ENCODE data around the gene RAX2.
"Not testable (repeated sequence)": the region's sequence is repeated elsewhere in the genome, so short reads cannot be mapped to it uniquely, and the experiment has no call there.

Gene RAX2

DNA sequence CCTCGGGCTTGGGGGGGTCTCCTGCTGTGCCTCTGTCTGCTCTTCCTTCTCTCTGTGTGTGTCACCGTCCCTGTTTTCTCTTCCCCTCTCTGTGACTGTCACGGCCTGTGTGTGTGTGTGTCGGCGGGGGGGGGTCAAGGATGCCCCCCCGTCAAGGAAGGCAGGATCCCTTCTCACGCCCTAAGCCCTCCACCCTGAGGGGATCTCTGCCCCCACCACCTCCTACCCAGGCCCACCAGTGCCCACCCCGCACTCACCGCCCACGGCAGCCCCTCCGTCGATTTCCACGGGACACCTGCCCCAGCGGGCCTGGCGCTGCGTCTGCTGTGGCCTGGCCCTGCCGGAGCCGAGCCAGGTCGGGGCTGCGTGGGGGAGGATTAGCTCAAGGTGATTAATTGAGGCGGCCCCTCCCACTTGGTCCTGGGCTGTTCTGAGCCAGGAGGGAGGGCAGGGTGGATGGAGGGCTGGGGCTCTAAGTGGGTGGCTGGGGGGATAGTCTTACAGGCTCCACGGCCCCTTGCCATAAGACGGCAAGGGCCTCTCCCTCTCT lies at the start of gene RAX2:
Gene RAX2, minus strand, starts transcription at position 323 of the 550 bp plus-strand sequence. CDS start 486 bp downstream, outside the sequence.
- no peak for DNase-seq

DNA sequence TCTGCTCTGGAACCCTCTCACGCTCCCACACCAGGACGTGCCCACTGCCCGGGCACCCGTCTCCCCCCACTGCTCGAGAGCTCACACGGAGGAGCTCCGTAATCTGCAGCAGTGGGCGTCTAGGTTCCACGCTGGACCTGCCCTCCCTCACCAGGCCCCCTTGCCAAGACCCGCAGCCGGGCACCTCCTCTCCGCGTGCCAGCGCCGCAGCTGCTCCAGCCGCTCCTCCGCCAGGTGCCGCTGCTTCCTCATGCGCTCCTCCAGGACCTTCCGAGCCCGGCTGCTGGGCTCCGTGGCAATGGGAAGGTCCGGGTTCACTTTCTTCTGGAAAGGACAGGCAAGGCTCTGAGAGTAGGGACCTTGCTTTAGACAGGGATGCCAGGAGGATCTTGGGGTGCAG lies 49.1 kb upstream of the RAX2 start:
- no peak for DNase-seq

DNA sequence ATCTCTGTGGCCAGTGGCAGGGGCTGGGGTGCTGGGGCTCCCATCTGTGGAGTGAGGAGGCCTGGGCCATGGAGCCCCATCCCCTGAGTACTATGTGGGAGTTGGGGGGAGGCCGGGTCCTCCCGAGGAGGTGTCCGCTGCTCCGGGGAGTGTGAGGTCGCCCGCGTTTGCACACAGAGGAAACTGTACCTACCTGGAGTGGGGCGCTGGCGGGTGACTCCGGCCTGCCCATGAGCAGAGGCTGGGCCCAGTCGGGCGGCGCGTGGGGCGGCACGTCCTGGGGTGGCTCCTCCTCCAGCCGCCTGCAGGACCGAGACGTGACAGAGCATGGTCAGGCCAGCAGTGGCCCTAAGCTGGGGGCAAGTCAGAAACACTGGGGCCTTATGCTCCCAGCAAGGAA lies 48.0 kb upstream of the RAX2 start:
- DNase-seq = no peak

DNA sequence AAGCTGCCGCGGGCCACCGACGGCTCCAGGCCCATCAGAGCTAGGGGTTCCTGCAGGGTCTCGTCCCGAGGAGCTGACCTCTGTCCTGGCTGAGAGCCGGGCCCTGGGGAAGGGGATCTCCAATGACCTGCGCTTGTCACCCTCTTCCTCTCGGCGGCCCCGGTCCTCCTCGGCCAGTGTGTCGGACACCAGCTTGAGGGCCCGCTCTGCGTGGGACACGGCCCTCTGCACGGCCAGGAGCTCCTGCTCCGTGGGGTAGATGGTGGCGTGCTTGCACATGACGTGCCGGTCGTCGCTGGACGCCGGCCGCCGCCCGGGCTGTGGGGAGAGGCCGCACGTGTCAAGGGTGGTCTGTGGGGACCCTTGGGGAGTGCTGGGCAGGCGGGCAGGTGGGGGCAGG lies 46.9 kb upstream of the RAX2 start:
- DNase-seq = no peak

DNA sequence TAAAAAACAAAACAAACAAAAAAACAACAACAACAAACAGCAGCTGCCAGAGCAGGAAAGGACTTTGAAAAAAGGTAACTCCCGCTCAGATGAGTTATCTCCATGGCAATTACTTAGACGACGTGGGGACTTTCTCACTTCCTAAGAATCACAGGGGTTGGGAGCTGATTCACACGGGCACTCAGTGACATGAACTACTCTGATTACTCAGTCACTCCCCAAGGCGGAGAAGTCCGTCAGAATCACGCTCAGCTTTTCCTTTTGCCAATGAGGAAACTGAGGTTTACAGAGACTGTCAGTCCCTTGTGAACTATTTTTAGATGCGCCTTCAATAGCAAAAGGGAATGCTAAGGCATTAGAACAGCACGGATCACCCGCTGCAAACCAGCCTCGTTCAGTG lies 46.4 kb upstream of the RAX2 start:
- DNase-seq = no peak

DNA sequence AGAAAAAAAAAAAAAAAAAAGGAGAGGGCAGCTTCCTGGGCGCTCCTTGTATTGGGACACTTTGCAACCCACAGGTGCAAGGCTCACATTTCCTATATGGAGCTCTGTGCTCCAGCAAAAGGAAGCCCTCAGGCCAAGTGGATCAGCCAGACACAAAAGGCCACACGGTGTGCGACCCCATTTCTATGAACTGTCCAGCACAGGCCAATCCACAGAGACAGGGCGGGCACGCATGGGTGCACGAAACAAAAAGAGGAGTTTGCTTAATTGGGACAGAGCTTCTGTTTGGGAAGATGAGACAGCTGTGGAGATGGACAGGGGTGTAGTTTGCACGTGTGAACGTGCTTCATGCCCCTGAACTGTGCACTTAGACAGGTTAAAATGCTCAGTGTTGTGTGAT lies 45.7 kb upstream of the RAX2 start:
- no peak for DNase-seq

DNA sequence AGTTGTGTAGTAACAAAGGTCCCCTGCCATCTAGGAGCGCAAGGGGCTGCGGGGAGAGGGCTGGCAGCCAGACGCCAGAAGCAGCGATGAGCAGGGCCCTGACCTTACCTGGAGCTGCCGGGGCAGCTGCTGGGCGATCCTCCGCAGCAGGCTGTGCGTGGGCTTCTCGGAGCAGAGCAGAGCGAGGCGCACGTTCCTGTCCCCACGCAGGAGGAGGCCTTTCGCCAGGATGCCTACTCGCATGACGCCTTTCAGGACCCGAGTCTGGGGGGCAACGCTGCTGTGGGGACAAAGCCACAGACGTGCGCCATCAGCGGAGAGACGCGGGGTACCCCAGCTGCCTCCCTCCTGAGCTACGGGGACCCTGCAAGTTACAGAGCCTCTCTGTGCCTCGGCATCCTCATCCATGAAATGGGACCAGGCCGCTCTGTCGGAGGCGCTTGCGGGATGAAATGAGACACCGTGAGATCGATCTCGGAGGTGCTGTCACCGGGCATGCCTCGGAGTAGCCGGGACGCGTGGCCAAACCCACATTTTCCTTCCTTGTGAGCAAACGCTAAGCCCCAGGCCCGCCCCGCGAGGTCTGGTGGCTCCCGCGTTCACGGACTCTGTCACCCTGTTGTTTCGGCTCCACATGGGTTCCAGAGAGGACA lies 44.7 kb upstream of the RAX2 start:
- DNase-seq = no peak

DNA sequence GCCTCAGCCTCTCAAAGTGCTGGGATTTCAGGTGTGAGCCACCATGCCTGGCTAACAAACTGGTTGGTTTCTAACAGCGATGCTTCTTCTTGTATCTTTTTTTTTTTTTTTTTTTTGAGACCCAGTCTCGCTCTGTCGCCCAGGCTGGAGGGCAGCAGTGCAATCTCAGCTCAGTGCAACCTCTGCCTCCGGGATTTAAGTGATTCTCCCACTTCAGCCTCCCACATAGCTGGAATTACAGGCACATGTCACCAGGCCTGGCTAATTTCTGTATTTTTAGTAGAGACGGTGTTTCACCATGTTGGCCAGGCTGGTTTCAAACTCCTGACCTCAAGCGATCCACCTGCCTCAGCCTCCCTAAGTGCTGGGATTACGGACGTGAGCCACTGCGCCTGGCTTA lies 44.1 kb upstream of the RAX2 start:
- DNase-seq = not testable (repeated sequence)

DNA sequence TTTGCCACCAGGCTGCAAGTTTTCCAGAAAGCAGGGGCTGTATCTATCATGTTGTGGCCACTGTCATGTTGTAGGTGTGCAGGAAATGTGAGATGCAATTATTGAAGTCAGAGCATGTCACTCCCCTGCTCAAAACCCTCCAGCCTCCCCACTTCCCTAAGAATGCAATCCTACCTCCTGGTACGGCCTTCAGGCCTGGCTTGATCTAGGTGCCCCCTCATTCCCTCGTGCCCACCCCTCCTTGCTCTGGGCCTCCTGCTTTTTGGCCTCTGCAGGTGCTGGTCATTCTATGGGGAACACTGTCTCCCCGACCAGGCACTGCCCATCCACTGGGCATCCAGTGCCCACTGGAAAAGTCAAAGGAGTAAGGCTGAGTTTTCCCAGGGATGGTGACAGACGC lies 42.6 kb upstream of the RAX2 start:
- no peak for DNase-seq

DNA sequence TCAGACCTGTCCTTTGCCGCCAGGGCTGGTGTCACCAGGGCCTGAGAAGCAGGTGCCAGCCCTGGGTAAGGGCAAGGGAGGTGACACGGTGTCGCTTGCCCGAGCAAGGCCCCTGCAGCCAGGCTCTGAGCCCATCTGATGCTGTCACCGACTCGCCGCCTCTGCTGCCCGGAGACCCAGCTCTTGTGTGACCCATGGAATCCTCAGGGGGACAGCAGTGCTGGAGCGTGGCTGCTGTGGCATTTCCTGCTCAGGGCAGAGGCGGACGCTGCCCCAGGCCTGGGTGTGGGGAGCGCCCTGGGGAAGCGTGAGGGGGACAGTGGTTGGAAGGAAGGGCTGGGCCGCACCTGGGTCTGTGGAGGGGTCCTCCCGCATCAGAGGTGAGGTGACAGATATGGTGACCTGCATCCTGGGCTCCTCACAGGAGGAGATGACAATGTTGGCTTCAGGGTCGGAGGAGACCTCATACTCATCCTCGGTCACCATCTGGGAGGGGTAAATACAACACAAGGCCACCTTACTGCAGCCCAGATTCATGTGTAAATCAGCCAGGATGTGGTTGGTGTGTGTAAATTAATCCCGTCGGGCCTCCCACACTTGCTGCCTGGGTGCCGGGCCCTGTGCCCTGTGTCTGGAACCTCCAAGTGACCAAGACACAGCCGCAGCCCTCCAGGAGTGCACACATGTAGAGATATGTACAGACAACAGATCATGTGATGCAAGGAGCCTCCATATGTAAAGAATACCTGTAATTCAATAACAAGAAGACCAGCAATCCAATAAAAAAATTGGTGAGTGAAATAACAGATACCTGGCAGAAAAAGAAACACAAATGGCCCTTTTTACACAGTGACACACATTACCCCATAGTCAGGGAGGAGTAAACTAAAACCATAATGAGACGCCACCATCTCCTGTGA lies 41.7 kb upstream of the RAX2 start:
- DNase-seq = no peak

DNA sequence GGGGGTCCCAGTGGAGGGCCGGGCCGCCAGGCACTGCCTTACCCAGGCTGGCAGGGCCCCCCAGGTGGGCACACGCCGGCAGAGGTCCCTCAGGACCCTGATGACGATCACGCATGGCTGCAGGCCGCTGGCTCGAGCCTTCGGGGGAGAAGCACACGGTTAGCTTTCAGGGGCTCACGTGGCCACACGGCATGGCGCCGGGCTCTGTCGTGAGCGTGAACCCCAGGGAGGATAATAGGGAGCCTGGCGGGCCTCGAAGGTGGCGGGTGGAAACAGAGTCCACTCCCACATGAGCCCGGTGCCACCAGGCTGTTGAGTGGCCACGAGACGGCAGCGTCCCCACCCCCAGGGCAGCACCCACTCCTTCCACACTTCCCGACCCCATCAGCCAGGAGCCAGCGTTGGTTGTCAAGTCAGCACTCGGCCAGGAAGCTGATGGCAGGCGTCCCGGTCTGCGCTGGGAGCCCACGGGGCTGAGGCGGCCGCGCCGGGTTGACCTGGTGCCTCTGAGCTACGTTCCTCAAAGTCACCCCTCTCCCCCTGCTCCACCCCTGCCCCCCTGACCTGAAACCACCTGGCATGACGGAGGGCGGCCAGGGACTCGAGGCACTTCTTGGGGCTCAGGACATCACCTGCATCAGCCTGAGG lies 38.8 kb upstream of the RAX2 start:
- DNase-seq = no peak

DNA sequence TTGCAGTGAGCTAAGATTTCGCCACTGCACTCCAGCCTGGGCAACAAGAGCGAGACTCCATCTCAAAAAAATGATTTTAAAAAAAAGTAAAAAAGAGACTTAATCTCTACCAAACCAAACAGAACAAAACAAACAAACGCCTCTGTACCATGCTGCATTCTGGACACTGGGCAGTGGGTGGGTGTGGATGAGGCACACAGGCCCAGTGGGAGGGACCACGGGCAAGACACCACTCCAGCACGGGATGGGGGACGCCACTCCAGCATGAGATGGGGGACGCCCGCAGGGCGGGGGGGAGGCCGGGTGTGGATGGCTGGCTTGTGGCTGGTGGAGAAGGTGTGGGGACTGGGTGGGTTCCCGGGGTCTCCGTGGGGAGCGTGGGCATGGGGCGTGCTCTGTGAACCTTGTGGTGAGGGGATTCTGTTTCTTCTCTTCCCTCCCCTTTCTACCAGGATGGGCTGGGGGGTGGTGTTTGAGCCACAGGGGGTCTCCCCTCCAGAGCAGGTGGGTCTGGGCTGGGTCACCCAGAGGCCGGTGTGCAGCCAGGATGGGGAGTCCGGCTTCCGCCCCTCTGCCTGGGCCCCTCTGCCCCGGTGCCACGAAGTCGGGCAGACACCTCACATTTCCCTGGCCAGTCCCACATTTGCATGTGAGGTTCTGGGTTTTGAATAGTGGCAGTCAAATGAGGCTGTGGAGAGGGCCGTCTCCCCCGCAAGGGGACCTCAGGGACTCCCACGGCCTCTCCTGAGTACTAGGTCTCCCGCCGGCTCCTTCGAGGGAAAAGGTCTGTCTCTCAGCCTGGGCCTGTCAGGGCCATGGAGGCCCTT lies 38.1 kb upstream of the RAX2 start:
- peak; percentile 37 for DNase-seq

DNA sequence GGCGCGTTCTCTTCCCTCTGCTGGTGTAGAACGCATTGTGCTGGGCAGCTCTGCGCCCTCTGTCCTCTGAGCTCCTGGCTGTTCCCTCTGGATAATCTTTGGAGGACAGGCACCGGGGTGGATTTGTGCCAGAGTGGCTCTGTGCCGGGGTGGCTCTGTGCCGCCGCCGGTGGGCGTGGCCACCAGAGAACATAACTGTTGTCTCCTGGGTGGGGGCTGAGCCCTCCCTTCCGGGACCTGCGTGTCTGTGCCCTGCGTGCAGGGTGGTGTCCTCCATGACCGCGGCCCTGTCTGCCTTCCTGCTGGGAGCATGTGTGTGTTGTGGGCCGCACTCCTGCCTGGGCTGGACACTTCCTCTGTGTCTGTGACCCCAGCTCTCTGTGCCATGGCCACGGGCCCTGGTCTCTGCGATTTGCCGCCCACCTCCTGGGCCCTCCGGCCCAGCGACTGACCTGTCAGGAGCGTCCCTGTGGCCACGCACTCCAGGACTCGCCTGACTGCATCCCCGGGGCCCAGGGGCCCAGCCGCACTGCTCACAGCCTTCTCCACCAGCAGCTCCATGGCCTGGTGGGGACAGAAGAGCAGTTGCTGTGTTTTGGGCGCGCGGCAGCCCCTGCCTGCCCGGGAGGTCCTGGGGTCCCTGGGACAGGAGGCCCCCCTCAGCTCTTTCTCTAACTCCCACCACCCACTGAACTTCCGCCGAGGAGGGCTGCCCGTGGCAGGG lies 36.6 kb upstream of the RAX2 start:
- DNase-seq = no peak

DNA sequence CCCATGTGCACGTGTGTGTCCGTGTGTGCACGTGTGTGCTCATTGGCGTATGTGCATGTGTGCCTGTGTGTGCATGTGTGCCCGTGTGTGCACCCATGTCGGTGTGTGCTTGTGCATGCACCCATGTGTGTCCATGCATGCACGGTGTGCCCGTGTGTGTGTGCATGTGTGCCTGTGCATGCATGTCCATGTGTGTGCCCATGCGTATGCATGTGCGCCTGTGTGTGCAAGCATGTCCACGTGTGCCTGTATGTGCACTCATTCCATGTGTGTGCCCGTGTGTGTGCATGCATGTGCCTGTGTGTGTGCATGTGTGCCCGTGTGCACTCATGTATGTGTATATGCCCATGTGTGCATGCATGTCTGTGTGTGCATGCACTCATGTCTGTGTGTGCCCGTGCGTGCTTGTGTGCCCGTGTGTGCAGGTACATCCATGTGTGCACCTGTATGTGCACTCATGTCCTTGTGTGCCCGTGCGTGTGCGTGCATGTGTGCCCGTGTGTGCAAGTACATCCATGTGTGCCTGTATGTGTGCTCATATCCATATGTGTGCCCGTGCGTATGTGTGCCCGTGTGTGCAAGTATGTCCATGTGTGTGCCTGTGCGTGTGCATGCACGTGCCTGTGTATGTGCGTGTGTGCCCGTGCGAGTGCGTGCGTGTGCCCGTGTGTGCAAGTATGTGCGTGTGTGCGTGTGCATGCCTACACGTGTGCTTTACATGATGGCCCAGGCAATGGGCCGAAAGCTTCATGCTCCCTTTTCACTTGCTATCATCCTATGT lies 35.7 kb upstream of the RAX2 start:
- DNase-seq = no peak

DNA sequence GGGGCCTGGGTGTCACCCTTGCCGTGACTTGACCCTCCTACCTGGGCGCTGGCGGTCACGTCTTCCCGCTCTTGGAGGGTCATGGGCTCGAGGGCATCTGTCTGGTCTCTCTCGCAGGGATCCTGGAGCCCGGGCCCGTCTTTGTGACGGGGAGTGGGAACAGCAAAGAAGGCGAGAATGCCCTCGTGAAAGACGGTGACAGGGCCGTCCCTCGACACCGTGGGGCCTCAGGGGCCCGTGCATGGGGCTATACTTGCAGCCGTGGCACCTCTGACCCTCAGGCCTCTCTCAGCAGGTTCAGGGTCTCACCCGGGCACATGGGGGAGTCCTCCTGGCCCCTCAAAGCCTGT lies 35.1 kb upstream of the RAX2 start:
- DNase-seq = no peak

DNA sequence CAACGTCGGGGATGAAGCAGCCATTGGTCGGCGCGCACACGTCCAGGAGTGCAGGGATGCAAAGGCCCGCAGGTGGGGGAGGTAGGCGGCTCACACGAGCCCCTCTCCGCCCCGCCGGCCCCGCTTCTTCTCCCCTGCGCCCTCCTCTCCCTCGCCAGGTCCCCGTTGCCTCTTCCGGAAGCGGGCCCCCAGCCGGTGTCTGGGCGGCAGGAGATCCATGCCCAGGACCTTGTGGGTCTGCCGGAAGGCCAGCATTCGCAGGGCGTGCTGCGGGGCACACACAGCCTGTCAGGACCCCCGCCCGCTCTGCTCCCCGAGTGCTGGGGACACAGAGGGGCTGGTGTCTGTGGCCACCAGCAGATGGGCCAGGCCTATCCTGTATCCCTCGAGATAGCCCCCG lies 33.8 kb upstream of the RAX2 start:
- no peak for DNase-seq

DNA sequence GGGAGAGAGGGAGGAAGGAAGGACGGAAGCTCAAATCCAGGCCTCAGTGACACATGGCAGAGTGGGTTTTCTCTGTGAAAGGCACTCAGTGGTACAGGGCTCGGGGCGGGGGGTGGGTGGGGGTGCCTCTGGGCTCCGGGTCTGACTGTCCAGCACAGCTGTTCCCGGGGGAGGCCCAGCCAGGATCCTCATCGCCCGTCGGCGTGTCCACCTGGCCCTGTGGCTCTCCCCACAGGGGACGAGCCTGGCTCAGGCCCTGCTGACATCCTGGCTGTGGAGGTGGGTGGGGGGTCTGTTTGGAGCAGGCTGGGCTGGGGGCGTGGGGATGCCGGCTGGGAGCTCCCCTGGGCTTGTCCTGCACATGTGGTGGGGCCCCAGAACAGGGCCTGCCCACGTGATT lies 32.4 kb upstream of the RAX2 start:
- DNase-seq = no peak

DNA sequence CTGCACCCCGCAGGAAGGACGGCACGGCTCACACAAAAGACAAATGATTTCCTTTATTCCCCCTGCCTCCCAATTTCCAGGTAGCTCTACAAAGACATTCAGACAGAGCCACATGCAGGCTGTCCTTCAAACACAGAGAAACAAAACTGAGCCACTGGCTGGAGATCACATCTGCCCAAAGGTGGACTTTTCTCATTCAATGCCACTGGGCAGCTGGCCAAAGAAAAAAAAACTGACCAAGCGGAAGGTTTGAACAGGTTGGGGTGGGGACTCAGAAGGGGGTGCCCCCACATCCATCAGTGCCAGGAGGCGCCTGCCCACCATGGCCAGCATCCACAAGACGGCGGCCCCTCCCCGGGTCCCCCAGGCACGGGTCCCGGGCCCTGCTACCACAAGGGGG lies 32.0 kb upstream of the RAX2 start:
- DNase-seq = no peak

DNA sequence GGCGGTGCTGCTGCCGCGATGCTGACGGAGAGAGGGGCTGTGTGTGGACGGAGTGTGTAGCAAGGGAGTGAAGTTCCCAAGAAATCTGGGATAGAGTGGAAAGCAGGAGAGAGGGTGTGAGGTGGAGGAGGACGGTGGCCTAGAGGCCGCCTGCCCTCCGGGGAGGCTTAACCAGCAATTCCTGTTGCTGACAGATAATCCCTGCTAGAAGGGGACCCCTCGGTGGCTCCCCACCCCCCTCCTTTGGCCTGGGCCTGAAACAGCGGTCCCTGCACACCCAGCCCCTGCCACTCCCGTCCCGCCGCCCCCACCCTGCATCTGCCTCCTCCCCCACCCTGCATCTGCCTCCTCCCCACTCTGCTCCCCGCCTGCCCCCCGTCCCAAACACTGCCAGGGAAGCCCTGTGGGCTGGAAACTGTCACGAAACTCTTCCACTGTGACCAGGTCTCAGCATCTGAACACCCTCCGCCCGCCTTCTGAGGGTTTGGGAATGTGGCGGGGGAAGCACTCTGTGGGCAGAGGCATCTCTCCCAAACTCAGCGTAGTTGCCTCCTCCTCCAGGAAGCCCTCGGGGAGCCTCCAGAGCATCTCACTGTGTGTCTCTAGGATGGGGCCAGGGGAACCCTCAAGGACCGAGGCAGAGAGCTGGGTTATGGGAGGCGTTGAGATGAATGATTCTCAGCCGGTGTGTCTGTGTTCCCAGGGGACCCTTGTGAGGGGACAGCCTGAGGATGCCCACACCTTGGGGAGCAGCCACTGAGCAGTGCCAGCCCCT lies 31.3 kb upstream of the RAX2 start:
- no peak for DNase-seq

DNA sequence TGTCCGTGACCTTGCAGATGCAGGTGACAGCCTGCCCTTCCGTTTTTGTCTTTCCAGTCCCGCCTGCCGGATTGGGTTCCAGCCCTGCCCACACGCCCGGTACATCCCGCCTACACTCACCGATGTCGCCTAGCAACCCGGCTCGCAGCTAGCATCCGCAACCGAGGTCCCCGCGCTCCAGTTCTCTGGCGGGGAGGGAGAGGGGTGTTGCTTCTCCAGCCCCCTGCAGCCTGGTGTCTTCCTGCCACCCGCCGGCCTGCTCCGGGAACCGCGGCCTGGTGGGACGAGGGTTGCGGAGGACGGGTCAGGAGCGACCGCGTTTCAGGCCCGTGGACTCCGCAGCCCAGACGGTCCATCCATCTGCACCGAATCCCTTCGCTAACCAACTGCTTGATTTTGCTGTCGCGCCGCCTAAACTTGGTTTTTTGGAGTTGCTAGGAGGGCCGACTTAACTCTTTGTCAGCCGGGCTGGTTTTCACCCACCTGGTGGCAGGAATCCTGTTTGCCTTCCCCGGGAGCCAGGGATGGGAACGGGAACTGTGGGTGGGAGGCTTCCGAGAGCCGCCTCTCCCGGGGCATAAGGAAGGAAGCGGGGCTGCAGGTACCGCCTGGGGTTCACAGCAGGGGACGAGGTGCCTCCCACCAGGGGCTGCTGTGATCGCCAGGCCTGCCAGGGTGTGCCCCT lies 29.5 kb upstream of the RAX2 start:
- peak; percentile 66 for DNase-seq
